GM19035 (cell line): ENCODE data around the gene CTXND2.
"Not testable (repeated sequence)": the region's sequence is repeated elsewhere in the genome, so short reads cannot be mapped to it uniquely, and the experiment has no call there.

Experiments
- ATAC-seq: cut with Tn5 transposase; IDR thresholded peaks from one replicate; pipeline ENCODE4 v1.9.1; 2021; ENCODE audit not compliant: unreplicated experiment

CTXND2 gene

DNA sequence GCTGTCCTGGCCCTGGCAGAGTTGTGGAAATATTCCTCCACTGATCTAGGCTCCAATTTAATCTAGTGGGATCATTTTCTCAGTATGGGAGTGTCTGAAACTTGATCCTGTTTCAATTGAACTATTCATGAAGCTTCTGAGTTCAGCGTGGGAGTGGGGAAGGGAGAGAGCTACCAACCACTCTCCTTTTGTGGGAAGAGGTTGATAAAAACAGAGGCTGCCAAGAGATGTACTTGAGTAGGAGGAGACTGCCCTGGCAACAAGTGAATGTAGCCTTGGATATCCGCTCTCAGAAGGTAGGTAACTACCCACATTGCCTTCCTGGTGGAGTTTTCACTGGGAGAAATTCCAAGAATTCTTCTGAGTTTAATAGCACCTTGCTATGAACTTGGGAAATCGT lies at the start of gene CTXND2:
Gene CTXND2 (plus strand): TSS at position 119 of the 400 bp plus-strand sequence. CDS start 25,179 bp downstream, outside the sequence.
- ATAC-seq: no peak

- not testable (repeated sequence) for ATAC-seq
Observed at GRCh38 chr1:150840850-150841249, 46.1 kb upstream of the CTXND2 start.

DNA sequence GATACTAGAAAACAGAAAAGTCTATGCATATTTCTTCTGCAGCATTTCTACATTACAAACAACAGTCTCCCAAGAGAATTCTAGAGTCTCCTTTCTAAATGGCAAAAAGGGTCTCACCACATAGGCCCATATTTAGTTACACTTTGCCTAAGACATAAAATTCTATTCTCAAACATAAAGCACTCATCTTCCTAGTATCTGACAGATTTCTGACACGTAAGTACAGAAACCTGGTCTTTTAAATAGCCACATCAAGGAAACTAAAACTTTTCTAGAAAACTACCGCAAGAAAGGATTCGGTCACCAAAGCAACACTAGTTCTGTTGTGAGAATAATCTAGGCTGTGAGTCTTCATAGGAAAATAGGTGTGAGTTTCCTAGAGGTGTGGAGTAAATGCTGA lies 45.3 kb upstream of the CTXND2 start:
- no peak for ATAC-seq

GRCh38 chr1:150842343-150842742 lies 44.6 kb upstream of the CTXND2 start:
- no peak for ATAC-seq

GRCh38 chr1:150842964-150843363 lies 44.0 kb upstream of the CTXND2 start:
- no peak for ATAC-seq

DNA sequence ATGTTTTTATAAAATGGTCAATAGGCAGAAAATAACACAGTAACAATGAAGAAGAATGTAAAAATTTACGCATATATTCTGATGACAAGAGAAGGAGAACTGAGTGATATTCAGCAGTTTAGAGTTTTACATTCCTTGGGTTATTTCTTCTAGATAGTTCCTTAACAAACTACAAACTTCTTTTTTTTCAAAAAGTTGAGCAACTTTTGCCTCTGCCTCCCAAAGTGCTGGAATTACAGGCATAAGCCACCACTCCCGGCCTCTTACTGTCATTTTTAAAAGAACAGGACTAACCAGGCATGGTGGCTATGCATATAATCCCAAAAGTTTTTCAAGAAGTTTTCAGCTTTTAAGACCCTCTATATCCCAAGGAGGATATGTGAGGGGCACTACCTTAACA lies 43.5 kb upstream of the CTXND2 start:
- ATAC-seq: no peak

DNA sequence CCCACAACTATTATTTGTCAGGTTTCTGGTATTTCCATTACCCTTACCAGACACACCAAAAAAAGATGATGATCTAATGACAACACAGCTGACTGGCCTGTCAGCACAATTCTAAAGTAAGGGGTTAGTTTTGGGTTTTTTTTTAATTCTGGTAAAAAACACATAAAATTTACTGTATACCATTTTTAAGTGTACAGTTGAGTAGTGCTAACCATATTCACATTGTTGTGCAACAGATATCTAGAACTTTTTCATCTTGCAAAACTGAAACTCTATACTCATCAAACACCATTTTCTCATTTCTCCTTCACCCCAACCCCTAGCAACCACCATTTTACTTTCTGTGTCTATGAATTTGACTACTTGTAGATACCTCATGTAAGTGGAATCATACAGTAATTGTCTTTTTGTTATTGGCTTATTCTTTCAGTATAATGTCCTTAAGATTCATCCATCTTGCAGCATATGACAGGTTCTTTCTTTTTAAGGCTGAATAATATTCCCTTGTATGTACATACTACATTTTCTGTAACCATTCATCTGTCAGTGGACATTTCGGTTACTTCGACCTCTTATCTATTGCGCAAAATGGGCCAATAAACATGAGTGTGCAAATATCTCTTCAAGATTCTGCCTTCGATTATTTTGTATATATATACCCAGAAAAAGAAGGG lies 40.3 kb upstream of the CTXND2 start:
- ATAC-seq: no peak

DNA sequence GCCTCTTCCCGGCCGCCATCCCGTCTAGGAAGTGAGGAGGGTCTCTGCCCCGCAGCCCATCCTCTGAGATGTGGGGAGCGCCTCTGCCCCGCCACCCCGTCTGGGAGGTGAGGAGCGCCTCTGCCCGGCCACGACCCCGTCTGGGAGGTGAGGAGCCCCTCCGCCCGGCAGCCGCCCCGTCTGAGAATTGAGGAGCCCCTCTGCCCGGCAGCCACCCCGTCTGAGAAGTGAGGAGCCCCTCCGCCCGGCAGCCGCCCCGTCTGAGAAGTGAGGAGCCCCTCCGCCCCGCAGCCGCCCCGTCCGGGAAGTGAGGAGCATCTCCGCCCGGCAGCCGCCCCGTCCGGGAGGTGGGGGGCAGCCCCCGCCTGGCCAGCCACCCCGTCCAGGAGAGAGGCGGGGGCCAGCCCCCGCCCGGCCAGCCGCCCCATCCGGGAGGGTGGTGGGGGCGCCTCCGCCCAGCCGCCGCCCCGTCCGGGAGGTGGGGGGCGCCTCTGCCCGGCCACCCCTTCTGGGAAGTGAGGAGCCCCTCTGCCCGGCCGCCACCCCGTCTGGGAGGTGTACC lies 36.1 kb upstream of the CTXND2 start:
- ATAC-seq: not testable (repeated sequence)

DNA sequence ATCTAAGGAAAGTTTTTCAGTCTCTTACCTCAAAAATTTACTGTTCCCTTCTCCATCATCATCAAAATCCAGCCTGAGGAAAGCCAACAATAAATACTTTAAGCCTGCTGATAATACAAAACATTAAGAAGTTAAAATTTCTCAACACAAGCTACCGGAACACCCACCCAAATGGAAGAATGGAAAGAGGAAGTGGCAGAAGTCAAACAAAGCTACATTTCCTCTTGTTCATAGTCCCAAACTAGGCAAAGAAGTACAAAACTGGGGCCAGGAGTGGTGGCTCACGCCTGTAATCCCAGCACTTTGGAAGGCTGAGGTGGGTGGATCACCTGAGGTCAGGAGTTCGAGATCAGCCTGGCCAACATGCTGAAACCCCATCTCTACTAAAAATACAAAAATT lies 34.2 kb upstream of the CTXND2 start:
- ATAC-seq: not testable (repeated sequence)

DNA sequence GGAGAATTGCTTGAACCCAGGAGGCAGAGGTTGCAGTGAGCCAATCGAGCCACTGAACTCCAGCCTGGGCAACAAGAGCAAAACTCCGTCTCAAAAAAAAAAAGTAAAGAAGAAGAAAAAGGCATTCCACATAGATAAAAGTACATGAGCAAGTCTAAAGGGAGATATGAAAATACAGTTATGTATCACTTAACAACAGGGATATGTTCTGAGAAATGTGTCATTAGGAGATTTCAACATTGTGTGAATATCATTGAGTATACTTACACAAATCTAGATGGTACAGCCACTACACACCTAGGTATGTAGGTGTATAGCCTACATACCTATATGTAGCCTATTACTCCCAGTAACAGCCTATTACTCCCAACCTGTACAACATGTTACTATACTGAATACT lies 23.2 kb upstream of the CTXND2 start:
- no peak for ATAC-seq

- ATAC-seq: not testable (repeated sequence)
Observed at GRCh38 chr1:150864200-150864599, 22.7 kb upstream of the CTXND2 start.

- no peak for ATAC-seq
Observed at GRCh38 chr1:150869683-150870082, 17.3 kb upstream of the CTXND2 start.

DNA sequence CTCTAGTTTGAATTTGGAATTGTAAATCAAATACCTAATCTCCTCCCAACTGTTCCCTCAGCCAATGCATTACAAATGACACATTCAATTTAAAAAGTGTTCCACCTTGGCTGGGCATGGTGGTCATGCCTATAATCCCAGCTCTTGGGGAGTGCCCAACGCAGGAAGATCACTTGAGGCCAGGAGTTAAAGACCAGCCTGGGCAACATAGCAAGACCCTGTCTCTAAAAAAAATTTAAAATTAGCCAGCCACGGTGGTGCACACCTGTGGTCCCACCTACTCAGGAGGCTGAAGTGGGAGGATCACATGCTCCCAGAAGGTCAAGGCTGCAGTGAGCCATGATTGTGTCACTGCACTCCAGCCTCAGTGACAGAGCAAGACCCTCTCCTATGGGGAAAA lies 14.4 kb upstream of the CTXND2 start:
- no peak for ATAC-seq

DNA sequence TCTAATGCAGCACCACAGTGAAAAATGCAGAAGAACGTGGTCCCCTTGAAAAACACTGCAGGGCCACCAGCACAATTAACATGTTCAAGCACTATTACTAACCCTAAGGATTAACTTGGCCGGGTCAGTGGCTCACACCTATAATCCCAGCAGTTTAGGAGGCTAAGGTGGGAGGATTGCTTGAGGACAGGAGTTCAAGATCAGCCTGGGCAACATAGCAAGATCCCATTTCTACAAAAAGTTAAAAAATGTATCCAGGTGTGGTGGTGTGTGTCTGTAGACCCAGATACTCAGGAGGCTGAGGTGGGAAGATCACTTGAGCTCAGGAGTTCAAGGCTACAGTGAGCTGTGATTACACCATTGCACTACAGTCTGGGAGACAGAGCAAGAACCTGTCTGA lies 13.4 kb upstream of the CTXND2 start:
- ATAC-seq: no peak

DNA sequence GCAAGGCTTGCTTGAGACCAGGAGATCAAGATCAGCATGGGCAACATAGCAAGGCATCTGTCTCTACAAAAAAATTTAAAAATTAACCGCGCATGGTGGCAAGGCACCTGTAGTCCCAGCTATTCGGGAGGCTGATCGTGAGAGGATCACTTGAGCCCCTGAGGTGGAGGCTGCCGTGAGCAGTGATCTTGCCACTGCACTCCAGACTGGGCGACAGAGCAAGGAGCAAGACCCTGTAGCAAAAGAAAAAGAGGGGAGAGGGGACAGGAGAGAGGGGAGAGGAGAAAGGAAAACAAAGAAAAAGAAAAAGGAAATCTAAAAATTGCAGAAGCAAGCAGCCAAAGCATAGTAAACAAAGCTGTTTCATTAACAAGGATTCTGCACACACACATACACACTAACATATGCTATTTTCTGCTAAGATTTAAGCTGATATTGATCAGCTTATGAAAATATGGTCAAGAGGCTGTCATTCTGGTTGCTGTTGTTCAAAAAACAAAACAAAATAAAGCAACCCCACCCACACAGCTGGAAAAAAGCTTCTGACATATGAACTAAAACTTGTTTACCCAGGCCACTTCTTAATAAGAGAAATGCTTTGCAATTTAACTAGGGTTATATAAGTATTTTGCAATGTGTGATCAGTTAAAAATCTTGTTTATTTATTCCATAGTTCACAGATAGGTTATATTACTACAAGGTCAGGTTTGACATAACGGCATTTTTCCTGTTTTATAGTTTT lies 12.3 kb upstream of the CTXND2 start:
- ATAC-seq: no peak

- no peak for ATAC-seq
Observed at GRCh38 chr1:150875197-150876118, 11.5 kb upstream of the CTXND2 start.

DNA sequence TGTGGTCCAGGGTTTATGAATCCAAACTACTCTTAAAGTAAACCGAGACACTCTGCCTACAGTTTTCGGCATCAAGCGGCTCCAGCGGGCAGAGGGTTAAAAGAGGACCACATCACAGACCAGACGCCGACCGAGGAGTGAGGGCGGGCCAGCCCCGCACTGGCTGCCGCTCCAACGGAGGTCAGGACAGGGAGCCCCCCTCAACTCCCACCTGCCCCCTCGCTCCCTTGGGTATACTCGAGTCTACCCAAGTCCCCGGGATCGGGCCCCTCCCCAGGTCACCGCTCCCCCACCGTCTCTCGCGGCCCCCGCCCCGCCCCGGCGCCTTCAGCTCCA lies 10.8 kb upstream of the CTXND2 start:
- ATAC-seq: peak; percentile 38

DNA sequence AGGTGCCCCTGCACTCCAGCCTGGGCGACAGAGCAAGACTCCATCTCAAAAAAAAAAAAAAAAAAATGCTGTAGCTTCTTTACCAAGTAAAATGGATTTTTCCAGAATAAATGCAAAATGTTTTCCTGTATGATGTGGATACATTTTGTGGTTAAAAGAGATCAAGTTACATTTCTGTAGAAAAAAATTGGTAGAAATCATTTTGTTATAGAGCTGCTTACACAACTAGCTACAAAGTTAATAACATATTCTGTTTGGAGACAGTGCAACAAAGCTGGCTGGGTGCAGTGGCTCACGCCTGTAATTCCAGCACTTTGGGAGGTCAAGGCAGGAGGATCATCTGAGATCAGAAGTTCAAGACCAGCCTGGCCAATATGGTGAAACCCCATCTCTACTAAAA lies 8.0 kb upstream of the CTXND2 start:
- not testable (repeated sequence) for ATAC-seq

DNA sequence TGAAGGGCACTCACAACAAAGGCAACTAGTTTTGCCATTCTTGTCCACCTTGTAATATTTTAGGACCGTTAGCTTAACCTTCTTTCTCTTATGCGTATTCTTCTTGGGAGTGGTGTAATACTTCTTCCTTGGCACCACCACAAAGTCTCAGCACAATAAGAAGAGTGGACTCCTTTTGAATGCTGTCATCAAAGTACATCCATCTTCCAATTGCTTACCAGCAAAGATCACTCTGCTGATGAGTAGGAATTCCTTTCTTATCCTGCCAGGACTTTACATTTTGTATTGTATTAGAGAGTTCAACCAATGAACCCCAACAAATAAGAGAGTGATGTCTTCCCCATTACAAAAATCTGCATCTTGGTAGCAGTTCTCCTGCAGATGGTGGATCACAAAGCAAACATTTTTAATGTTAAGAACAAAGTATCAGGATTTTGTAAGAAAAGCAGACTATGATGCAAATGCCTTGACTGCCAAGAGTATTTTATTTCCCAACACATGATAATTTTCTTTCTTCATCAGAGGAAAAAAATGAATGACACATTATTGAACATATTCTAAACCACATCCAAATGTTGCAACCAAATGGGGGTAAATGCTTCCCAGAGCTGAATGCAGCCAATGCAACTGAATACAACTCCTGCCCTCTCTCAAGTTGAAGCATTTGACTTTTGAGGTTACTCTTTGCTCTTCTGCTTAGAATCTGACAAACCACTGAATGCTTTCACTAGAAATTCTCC lies 5.4 kb upstream of the CTXND2 start:
- no peak for ATAC-seq

- not testable (repeated sequence) for ATAC-seq
Observed at GRCh38 chr1:150883121-150883520, 3.8 kb upstream of the CTXND2 start.

- no peak for ATAC-seq
Observed at GRCh38 chr1:150888727-150889126, 1.8 kb downstream of the CTXND2 start.
